SK-N-MC (cell line): ENCODE results near the gene PRKCQ.
"Not testable (repeated sequence)": the region's sequence is repeated elsewhere in the genome, so short reads cannot be mapped to it uniquely, and the experiment has no call there.

Experiments
- DNase-seq: peaks from one replicate; pipeline ENCODE4 v3.0.0-alpha.2; 2011; ENCODE audit warnings: low read depth, low spot score
- H3K27ac ChIP-seq: fragments of 200-600 bp; sonication (generic); 2 replicates; pipeline ENCODE4 v1.5.1; 2016; ENCODE audit warnings: mixed run types
- H3K36me3 ChIP-seq: fragments of 200-600 bp; sonication (generic); 2 replicates; pipeline ENCODE4 v1.6.1; 2017; ENCODE audit warnings: antibody characterized with exemption, low read length, mixed read lengths; ENCODE audit not compliant: insufficient read depth
- H3K4me3 ChIP-seq: fragments of 200-600 bp; sonication (generic); 2 replicates; pipeline ENCODE4 v1.5.1; 2016
- H3K9ac ChIP-seq: fragments of 200-600 bp; sonication (generic); 2 replicates; pipeline ENCODE4 v1.8.0; 2017; ENCODE audit warnings: mixed run types, mixed read lengths; ENCODE audit not compliant: insufficient read length
- H3K9me3 ChIP-seq: fragments of 200-600 bp; sonication (generic); 2 replicates; pipeline ENCODE4 v1.6.1; 2017; ENCODE audit warnings: low read depth, mild to moderate bottlenecking, antibody characterized with exemption, low read length, moderate library complexity, mixed read lengths
- EZH2 ChIP-seq: fragments of 200-600 bp; sonication (generic); IDR thresholded peaks from one replicate; pipeline ENCODE4 v1.6.1; 2017; ENCODE audit warnings: antibody characterized with exemption
- FOXP2 ChIP-seq: optimal IDR thresholded peaks from 2 replicates; pipeline ENCODE3; 2011; ENCODE audit warnings: mild to moderate bottlenecking, moderate library complexity; ENCODE audit not compliant: insufficient read depth; ENCODE audit errors: extremely low read length, control extremely low read depth
- POLR2AphosphoS5 ChIP-seq: IDR thresholded peaks from 2 replicates; pipeline ENCODE4 v1.6.1; 2012; ENCODE audit warnings: mild to moderate bottlenecking, low read depth, low read length, borderline replicate concordance

PRKCQ gene

DNA sequence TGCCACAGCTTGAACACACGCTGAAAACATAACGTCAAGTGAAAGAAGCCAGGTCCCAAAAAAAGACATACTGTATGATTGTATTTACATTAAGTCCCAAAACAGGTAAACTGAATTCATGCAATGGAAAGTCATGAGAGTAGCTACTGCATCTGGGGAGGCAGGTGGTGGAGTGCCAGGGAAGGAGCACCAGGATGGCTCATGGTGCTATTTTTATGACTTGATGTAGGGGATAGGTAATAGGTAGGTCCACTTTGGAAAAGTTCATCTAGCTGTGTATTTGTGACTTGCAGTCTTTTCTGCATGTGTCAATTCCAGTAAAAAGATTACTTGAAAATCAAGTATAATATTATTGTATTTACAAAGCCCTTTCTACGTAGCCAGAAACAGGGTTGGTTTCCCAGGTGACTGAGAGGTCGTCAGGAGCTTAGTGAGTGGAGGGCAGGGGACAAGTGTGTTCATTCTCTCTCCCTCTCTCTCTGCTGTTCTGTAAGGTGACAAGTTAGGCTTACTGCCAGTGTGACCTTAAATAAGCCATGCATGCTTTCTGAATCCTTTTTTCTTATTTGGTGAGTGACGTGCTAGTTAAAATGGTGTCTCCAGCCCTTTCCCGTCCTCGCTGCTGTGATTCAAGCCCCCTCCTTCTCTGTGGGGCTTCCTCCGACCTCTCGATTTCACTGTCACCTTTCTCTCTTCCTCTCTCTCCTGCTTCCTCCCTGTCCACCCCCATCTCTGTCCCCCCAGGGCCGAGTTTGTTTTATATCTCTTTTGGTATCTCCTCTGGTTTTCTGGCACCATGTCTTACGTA is 9.4 kb upstream of the PRKCQ start:
- TF ChIP-seq POLR2AphosphoS5 (no peak), FOXP2 (no peak), EZH2 (no peak)
- Histone ChIP-seq H3K9me3 (no peaks in the 10 kb centered on the region), H3K27ac (no peak overlapping the region), H3K9ac (no peak overlapping the region), H3K36me3 (no peaks in the 10 kb centered on the region), H3K4me3 (no peak overlapping the region)
- DNase-seq = no peak

GRCh38 chr10:6588845-6589244 is 8.8 kb upstream of the PRKCQ start:
- Histone ChIP-seq H3K27ac (no peak overlapping the region), H3K9me3 (no peaks in the 10 kb centered on the region), H3K36me3 (no peaks in the 10 kb centered on the region), H3K4me3 (no peak overlapping the region), H3K9ac (no peak overlapping the region)
- TF ChIP-seq EZH2 = no peak
- no peak for TF ChIP-seq FOXP2
- TF ChIP-seq POLR2AphosphoS5 = no peak
- DNase-seq = no peak

- DNase-seq = no peak
- H3K36me3 ChIP-seq = no peaks in the 10 kb centered on the region
- H3K4me3 ChIP-seq = no peak overlapping the region
- H3K9me3 ChIP-seq = no peaks in the 10 kb centered on the region
- no peak overlapping the region for H3K9ac ChIP-seq
- no peak for TF ChIP-seq EZH2
- TF ChIP-seq POLR2AphosphoS5 = no peak
- no peak for TF ChIP-seq FOXP2
- H3K27ac ChIP-seq = no peak overlapping the region
These were observed 8.0 kb upstream of the PRKCQ start for GRCh38 chr10:6588082-6588481.

GRCh38 chr10:6586501-6586900 is 6.4 kb upstream of the PRKCQ start:
- no peak for TF ChIP-seq FOXP2
- TF ChIP-seq EZH2 = no peak
- no peak for TF ChIP-seq POLR2AphosphoS5
- Histone ChIP-seq H3K36me3 (no peaks in the 10 kb centered on the region), H3K9ac (no peak overlapping the region), H3K9me3 (no peaks in the 10 kb centered on the region), H3K4me3 (no peak overlapping the region), H3K27ac (no peak overlapping the region)
- no peak for DNase-seq

DNA sequence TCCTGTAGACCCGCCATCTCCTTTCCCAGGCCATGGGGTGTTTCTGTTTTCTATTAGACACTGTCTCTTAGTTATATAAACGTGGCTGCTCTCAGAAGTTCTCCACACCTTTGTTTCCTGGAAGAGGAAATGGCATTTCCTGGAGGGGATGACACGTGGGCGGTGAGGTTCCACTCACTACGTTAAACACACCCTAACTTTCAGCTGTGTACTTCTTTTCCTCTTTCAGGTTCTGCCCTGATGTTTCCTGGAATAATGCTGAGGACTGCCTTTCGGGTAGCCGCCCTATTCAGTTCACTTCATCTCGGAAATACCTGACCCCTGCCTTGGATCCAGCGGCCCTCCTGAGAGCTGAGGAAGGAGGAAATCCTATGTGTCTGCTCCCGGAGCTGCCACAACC is 3.4 kb upstream of the PRKCQ start:
- H3K9me3 ChIP-seq = no peaks in the 10 kb centered on the region
- no peak for DNase-seq
- H3K27ac ChIP-seq = no peak overlapping the region
- TF ChIP-seq POLR2AphosphoS5 (no peak), EZH2 (no peak), FOXP2 (no peak)
- H3K4me3 ChIP-seq = no peak overlapping the region
- H3K9ac ChIP-seq = no peak overlapping the region
- no peaks in the 10 kb centered on the region for H3K36me3 ChIP-seq

DNA sequence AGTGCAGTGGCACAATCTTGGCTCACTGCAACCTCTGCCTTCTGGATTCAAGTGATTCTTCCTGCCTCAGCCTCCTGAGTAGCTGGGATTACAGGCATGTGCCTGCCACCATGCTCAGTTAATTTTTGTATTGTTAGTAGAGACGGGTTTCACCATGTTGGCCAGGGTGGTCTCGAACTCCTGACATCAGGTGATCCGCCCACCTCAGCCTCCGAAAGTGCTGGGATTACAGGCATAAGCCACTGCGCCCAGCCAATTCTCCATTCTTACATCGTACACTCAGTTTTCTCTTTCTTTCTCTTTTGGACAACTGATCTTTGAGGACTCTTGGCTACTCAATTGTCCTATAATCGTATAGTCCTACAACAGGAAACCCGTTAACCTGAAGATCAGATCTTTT is 2.8 kb upstream of the PRKCQ start:
- H3K4me3 ChIP-seq, H3K27ac ChIP-seq, H3K36me3 ChIP-seq, H3K9me3 ChIP-seq, DNase-seq, H3K9ac ChIP-seq: not testable (repeated sequence)

- H3K9ac ChIP-seq = no peak overlapping the region
- TF ChIP-seq FOXP2 = no peak
- no peak for TF ChIP-seq EZH2
- TF ChIP-seq POLR2AphosphoS5 = no peak
- H3K27ac ChIP-seq = no peak overlapping the region
These were observed 2.2 kb upstream of the PRKCQ start for GRCh38 chr10:6582298-6582697.

GRCh38 chr10:6581778-6582228 is 1.7 kb upstream of the PRKCQ start:
- Histone ChIP-seq H3K36me3 (no peaks in the 10 kb centered on the region), H3K27ac (no peak overlapping the region), H3K9ac (no peak overlapping the region), H3K4me3 (no peak overlapping the region), H3K9me3 (no peaks in the 10 kb centered on the region)
- no peak for DNase-seq
- no peak for TF ChIP-seq POLR2AphosphoS5
- TF ChIP-seq EZH2 = no peak
- TF ChIP-seq FOXP2 = no peak

More at GRCh38 chr10:6582298-6582697, 2.2 kb upstream of the PRKCQ start:
- Histone ChIP-seq H3K4me3 (no peak overlapping the region), H3K9me3 (no peaks in the 10 kb centered on the region), H3K36me3 (no peaks in the 10 kb centered on the region)
- no peak for DNase-seq

- H3K36me3 ChIP-seq, H3K9ac ChIP-seq, H3K4me3 ChIP-seq, H3K27ac ChIP-seq, H3K9me3 ChIP-seq, DNase-seq: not testable (repeated sequence)
These were observed 1.1 kb upstream of the PRKCQ start for GRCh38 chr10:6581223-6581622.
